ENCODE measurements around the gene RASSF4.
"Not testable (repeated sequence)": the region's sequence is repeated elsewhere in the genome, so short reads cannot be mapped to it uniquely, and the experiment has no call there.

Gene RASSF4

DNA sequence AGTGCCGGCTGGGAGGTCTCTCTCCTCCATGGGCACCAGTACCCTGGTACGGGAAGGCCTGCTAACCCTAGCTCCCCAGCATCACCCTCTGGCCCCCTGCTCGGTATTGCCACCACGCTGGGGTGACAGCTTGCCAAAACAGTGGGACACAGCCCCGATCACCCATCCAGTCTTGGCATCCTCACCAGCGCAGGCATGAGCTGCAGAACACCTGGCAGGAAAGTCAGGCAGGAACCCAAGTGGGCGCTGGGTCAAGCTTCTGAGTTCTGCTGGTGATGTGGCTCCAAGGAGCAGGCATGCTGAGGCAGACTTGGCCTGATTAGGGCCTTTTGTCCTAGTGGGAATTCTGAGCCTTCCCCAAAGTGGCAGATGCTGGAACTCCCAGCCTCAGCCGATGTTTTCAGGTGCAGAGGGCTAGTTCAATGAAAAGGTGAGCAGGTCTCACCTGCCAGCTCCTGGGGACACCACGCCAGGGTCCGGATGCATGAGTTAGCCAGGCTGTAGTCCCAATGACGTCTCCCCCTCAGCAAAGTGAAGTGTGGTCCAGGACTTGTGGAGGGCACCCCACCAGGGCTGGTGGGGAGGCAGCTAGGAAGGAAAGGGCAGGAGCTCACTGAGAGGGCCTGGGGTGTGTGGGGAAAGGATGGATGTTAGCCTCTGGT, 32.6 kb downstream of the RASSF4 start:
- DNase-seq, result no peak

DNA sequence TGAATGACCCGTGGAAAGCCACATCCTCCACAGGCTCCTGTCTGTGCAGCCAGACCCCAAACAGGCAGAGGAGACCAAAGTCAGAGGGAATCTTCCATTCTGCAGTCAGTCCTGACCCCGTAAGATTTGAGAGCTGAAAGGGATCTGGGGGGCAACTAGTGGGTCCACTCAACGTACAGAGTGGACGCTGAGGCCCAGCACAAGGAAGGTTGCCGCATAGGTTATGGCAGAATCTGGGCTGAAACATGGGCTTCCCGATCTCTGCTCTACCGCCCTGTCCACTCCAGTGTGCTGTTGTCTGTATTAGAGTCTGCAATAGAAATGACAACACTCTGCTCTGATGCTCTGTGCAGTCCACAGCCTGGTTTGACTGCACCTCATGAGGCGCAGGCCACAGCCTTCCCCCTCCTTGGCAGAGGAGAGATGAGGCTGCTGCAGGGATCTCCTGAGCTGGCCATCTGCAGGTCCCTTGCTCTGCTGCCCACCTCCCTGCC, 33.2 kb downstream of the RASSF4 start:
- DNase-seq, result no peak

GRCh38 chr10:44993226-44993921, 33.8 kb downstream of the RASSF4 start:
- DNase-seq, result no peak

DNA sequence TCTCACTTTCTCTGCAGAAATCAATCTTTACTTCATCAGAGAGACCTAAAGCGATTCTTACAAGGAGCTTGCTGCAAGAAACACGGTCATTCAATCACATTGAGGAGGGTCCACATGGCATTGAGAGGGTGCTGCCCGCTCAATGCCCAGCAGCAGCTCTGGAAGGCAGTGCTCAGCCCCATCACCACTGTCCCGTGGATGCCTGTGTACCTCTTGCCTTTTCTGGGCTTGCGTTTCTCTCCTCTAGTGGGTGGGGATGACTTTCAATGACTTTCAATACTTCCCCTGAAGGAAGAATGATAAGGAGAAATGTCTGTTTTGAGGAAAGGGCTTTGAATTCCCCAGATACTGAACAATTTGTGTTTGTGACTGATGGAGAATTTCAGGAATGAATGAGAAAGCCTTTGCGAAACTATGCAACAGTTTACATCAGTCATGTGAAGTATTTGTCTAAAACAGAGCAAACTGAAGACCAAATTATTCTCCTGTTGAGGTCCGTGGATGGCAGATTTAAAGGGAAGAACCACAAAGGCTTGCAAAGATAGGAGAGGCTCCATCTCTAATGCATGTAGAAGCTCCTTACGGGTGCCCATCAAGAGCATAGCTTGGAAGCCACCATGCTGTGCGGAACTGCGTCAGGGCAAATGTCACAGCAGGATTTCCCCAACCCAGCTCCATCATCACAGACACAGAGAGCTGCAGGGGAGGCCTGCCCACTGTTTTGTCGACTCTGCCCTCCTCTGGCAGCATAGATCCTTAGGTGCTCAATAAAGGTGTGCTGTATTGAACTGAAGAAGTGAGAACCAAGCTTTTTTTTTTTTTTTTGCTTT, 34.5 kb downstream of the RASSF4 start:
- no peak for DNase-seq

GRCh38 chr10:44994752-44995530, 35.3 kb downstream of the RASSF4 start:
- DNase-seq, result no peak

- no peak for DNase-seq
Observed at GRCh38 chr10:44995581-44995913, 35.9 kb downstream of the RASSF4 start.

DNA sequence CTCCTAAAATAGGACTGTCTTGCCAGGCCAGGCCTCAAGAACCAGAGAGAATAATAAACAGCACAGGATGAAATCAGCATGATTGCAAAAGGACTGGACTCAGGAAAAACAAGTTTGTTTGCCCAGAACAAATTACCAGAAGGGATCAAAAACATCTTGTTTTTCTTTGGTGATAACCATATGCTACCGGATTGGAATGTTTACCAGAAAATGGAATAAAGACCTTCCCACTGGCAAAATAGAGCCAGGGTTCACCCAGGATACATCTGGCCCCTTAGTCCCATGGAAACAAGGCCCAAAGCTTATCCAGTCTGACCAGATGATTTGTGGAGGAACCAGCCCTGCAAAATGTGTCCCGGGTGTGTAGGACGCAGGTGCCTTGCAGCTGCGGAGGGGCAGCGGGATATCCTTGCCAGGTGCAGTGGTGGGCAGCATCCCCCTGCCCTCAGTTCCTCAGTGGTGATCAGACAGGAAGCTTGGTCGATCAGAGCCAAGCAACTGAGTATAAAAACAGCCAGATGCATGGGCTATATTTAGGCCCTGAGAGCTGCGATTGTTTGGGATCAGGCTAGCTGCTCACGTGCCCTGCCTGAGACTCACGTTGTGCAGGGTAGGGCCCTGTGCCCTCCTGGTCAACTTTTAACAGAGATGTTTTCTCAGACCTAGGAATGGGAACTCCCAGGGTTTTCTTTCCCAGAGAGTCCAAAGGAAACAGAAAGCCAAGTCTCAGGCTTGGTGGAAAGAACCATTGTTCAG, 36.5 kb downstream of the RASSF4 start:
- no peak for DNase-seq

DNA sequence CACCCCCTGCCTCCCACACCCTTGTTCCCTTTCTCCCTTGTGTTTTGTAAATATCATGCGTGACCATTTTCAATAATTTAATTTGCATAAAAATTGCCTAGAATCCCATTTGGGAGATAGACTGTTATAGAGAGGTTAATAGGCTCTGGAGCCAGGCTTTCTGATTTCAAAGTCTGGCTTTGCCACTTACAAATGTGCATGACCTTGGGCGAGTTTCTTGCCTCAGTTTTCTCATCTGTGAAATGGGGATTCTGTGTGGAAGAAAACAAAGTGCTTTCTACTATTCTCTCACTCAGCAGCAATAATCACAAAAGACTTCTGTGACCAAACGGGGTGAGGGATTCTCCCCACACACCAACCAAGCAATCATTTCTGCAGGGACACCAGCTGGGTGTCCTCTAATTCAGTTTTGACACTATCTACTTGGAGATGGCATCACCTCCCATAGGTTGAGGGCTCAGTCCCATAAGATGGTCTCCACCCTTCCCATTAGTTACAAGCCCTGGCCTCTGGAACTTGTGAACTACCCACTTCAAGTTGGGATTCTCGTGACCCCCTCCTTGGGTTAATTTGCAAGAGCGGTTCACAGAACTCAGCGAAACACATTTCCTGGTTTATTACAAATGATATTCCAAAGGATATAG, 37.6 kb downstream of the RASSF4 start:
- DNase-seq, result no peak

DNA sequence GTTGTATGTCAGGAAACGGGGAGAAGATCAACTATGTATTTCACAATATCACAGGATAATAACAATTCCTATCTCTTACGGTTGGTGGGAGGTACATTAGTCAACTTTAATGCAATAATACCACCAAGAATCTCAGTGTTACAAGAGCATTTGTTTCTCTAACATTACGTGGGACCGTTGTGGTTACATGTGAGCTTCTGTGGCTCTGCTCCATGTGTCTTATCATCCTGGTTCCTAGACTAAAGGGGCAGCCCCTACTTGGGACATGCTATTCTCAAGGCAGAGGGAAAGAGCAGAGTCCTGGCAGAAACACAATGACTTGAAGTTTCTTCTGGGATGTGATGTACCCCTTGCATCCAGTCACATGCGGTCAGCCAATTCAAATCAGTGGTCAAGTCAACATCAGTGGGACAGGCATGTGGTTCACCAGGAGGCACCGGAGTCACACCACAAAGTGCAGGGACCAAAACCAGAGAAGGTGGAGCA, 38.6 kb downstream of the RASSF4 start:
- no peak for DNase-seq

DNA sequence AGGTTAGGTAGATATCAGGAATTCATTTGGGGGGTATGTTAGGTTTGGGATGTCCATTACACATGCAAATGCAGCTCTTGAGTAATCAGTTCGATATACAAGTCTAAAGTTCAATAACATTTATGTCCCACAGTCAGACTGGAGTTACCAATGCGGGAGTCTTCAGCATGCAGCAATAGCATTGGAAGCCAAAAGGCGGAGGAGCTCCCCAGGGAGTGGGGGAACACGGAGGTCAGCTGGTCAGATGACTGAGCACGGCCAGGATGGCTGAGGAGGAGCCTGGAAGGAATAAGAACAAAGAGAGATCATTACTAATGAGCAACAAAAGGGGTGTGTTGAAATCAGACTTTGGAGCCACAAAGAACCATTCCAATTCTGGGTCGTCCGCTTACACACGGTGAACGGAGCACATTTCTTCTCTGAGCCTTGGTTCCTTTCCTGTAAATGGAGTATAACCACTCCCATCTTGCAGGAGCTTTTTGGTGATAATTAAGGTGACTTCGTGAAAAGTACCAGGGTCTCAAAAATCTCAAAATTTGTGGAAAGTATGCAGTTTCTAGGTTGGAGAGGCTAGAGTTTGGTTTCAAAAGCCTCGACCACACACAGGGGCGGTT, 40.6 kb downstream of the RASSF4 start:
- no peak for DNase-seq

DNA sequence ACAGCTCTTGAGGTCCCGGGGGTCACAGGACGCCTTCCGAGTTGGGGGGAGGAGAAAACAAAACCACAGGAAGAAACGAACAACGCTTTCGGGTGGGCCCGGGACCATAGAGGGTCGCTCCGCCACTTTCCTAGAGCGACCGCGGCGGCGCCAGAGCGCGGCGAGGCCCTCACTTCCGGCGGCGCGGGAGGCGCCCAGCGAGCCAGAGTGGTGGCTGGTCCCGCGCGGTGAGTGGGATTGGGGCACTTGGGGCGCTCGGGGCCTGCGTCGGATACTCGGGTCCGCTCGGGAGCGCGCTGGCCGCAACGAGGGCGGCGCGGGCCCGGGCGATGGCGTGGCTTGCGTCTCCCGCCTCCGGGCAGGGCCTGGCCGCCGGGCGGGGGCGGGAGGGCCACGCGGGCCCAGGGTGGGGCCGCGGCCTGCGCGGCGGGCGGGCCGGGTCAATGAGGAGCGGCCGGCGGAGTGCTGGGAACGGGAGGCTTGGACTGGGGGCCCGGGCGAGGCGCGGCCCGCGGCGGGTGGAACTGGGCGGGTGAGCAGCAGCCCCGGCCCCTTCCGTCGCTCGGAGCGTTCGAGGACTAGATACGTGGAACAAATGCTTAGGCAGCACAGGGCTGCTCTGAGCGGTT, 41.3 kb downstream of the RASSF4 start, which contains the start of gene ZNF22:
ZNF22 (plus strand) TSS at position 172 of the 629 bp plus-strand sequence. CDS start 2,446 bp downstream, outside the sequence.
- DNase-seq, result peak; percentile 64

GRCh38 chr10:45001381-45002148, 42.0 kb downstream of the RASSF4 start:
- DNase-seq, result peak; percentile 36

DNA sequence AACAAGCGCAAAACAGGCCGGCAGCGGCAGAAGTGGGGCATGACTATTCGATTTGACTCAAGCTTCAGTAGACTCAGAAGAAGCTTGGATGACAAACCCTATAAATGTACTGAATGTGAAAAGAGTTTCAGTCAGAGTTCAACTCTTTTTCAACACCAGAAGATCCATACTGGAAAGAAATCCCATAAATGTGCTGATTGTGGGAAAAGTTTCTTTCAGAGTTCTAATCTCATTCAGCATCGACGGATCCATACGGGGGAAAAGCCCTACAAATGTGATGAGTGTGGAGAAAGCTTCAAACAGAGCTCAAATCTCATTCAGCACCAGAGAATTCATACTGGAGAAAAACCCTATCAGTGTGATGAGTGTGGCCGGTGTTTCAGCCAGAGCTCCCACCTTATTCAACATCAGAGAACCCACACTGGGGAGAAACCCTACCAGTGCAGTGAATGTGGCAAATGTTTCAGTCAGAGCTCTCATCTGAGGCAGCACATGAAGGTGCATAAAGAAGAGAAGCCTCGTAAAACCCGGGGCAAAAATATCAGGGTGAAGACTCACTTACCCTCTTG, 43.9 kb downstream of the RASSF4 start:
- DNase-seq, result no peak

DNA sequence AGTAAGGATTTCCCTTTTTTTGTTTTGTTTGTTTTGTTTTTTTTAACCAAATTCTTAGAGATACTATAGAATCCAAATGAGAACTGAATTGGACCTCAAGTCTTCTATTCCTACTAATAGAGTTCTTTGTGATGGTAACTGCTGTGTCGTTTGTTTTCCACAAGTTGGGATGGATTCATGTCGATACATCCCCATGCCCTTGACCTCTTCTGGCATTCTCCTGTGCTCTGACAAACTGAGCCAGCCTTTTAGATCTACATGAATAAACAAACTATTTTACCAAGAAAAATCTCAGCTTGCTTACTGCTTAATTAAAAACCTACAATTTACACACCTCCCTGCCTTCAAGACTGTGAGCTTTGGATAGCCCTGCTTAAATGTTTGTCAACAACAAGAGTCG, 45.1 kb downstream of the RASSF4 start:
- no peak for DNase-seq

DNA sequence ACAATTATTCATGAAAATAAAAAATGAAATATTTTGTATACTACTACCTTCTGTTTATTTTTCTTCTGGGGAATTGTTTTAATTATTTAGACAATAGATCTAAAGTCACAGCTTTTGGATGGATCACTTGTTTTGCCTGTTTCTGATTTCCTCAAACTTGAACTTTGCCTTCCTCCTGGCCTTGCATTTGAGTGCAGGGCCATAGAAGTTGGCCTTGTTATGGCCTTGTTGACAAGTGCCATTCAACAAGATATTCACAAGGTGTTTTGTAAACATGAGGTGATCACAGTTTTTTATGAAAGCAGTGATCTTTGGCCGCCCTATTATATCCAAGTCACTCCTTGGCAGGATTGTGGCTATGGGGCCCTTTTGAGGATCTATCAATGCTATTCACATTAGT, 45.7 kb downstream of the RASSF4 start:
- DNase-seq, result no peak

DNA sequence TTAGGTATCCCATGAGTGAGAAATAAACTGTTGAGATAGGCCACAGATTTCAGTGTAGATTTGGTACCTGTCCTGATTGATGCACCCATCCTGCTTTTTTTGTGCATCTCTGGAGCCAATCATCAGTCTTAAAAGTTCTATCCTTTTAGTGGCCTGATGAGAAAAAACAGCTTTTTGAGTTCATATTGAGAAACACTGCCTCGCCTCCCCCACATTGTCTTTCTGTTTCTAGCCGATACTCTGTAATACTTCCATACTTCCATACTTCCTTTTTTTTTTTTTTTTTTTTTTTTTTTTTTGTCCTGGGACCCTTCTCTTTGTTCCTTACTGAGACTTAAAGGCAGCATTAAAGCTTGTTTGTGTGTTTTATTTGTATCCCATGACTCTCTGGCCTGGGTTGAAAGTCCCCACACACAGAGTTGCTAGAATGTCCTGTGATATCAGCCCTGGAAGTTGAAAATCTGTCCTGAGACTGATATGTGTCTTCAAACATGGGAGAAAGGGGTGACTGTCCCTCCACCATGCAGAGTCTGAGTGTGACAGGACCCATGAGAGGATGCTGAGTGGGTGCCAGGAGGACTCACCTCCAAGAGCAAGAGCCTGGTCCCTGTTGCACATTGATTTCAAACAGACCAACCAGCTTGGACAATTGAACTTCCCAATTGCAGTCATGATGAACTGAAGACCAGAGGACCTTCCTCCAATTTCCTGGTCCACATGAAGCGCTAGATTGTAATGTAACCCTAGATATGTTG, 46.9 kb downstream of the RASSF4 start:
- DNase-seq, result no peak

DNA sequence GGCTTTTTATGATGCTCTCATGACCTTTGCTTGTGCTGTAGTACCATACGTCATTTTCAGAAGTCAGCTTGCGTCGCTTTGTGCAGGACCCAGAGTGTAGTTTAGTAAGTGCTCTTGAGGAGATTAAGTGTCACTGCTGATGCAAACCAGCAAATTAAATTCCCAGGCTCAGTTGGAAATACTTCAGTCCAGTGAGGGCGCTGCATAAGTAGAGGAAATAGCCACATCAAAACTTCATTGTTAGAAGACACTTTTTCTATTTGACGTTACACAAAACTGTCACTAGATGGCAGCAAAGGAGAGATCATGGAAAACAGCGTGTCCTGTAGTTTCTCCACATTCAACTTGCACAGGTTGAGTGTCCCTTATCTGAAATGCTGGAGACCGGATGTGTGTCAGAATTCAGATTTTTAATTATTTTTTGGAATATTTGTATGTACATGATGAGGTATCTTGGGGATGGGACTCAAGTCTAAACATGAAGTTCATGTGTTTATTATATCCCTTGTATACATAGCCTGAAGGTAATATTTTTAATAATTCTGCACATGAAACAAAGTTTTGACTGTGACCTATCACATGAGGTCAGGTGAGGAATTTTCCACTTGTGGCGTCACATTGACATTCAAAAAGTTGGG, 49.0 kb downstream of the RASSF4 start:
- DNase-seq, result no peak

- not testable (repeated sequence) for DNase-seq
Observed at GRCh38 chr10:45014557-45014956, 55.0 kb downstream of the RASSF4 start.
